CD8-positive, alpha-beta memory T cell (primary cell): ENCODE data around the gene SKIC3. TPM values are rescaled to one million over a fixed set of nuclear protein-coding genes. Genes with fewer than 3 reads are reported as not detected.
A peak's percentile ranks its signal among the peaks of the same experiment; 100 is the strongest.

Source experiments
- CTCF ChIA-PET: fragments of 350-600 bp; sonication (Branson Sonifier 250); formaldehyde crosslinking; loops from one replicate; lab custom pipeline; 2021; ENCODE audit warnings: antibody characterized with exemption; lab: Charles Lee
- POLR2A ChIA-PET: fragments of 350-600 bp; sonication (Branson Sonifier 250); formaldehyde crosslinking; loops from one replicate; lab custom pipeline; 2021; ENCODE audit warnings: antibody characterized with exemption; lab: Charles Lee
- DNase-seq, 5 donors: peaks; one replicate each; pipeline versions ENCODE4 v3.0.0 to v3.0.0-alpha.2; 2020 to 2022; ENCODE audit warnings: mixed read lengths in 1 of 5
- H3K27ac ChIP-seq: one replicate; pipeline ENCODE4 v1.7.0; 2013; ENCODE audit warnings: low read depth, mild to moderate bottlenecking, low read length, moderate library complexity
- H3K27me3 ChIP-seq: 2 replicates; pipeline ENCODE4 v1.7.0; 2013; ENCODE audit warnings: low read length, mild to moderate bottlenecking; ENCODE audit not compliant: insufficient read depth, poor library complexity, severe bottlenecking
- H3K36me3 ChIP-seq: 2 replicates; pipeline ENCODE4 v1.7.0; 2013; ENCODE audit warnings: mild to moderate bottlenecking, low read length, moderate library complexity; ENCODE audit not compliant: insufficient read depth
- H3K4me1 ChIP-seq: 2 replicates; pipeline ENCODE4 v1.7.0; 2013; ENCODE audit warnings: mild to moderate bottlenecking, low read length, moderate library complexity; ENCODE audit not compliant: insufficient read depth
- H3K4me3 ChIP-seq: 2 replicates; pipeline ENCODE4 v1.7.0; 2013; ENCODE audit warnings: mild to moderate bottlenecking, low read length
- H3K9me3 ChIP-seq: 2 replicates; pipeline ENCODE4 v1.7.0; 2013; ENCODE audit warnings: mild to moderate bottlenecking, low read length
- H3K27ac Mint-ChIP-seq, 8 donors: one replicate each; pipeline ENCODE4 v1.8.0; 2020 to 2021; ENCODE audit warnings: mixed read lengths in 8 of 8, mild to moderate bottlenecking in 6 of 8, inconsistent platforms in 3 of 8, moderate library complexity in 3 of 8
- H3K27me3 Mint-ChIP-seq, 2 donors: one replicate each; pipeline ENCODE4 v1.8.0; 2020 to 2021; ENCODE audit warnings: mixed read lengths in 2 of 2, mild to moderate bottlenecking in 1 of 2, moderate library complexity in 1 of 2
- H3K36me3 Mint-ChIP-seq, 3 donors: one replicate each; pipeline ENCODE4 v1.8.0; 2020 to 2021; ENCODE audit warnings: mixed read lengths in 3 of 3, inconsistent platforms in 1 of 3, mild to moderate bottlenecking in 1 of 3
- H3K4me1 Mint-ChIP-seq, 3 donors: one replicate each; pipeline ENCODE4 v1.8.0; 2020 to 2021; ENCODE audit warnings: mixed read lengths in 3 of 3, inconsistent platforms in 1 of 3, mild to moderate bottlenecking in 1 of 3
- H3K4me3 Mint-ChIP-seq, 7 donors: one replicate each; pipeline ENCODE4 v1.8.0; 2020 to 2021; ENCODE audit warnings: mixed read lengths in 7 of 7, mild to moderate bottlenecking in 6 of 7, moderate library complexity in 4 of 7, inconsistent platforms in 2 of 7
- H3K9me3 Mint-ChIP-seq, 5 donors: one replicate each; pipeline ENCODE4 v1.8.0; 2020 to 2022; ENCODE audit warnings: mixed read lengths in 5 of 5, mild to moderate bottlenecking in 3 of 5, moderate library complexity in 2 of 5, inconsistent platforms in 1 of 5
- polyA plus RNA-seq: library from polyadenylated mRNA; unstranded; fragments of 300-500 nt; fragmentation: Illumina TruSeq; gene quantifications from one replicate; pipeline ENCODE4 v1.2.3, GENCODE V29; 2021
- total RNA-seq, 2 experiments: library from RNA; stranded (reverse); gene quantifications; one replicate each; pipeline ENCODE4 v1.2.3, GENCODE V29; 2021

SKIC3 gene
- total and polyA plus RNA-seq, 3 experiments from 2014 or later, result 40.2 to 65.7 (median 65.2) TPM

GRCh38 chr5:95511606-95512005 is 43.2 kb downstream of the SKIC3 start:
- H3K27ac ChIP-seq, result no peak overlapping the region
- no peaks in the 10 kb centered on the region for H3K4me1 ChIP-seq
- ChIA-PET POLR2A (no interaction called here), CTCF (no interaction called here)
- no peaks in the 10 kb centered on the region for H3K9me3 ChIP-seq
- Mint-ChIP-seq H3K27me3 (peaks cover 0 to 2% of the 10 kb centered on the region in 2 donors), H3K27ac (peak overlapping the region in 1 of 8 donors; percentile 42), H3K9me3 (no peaks in the 10 kb centered on the region), H3K4me3 (no peak overlapping the region), H3K36me3 (peaks cover 15 to 88% (median 28%) of the 10 kb centered on the region in 3 donors), H3K4me1 (no peaks in the 10 kb centered on the region)
- H3K27me3 ChIP-seq, result no peaks in the 10 kb centered on the region
- no peak overlapping the region for H3K4me3 ChIP-seq
- no peak for DNase-seq
- H3K36me3 ChIP-seq, result peaks cover 24% of the 10 kb centered on the region

DNA sequence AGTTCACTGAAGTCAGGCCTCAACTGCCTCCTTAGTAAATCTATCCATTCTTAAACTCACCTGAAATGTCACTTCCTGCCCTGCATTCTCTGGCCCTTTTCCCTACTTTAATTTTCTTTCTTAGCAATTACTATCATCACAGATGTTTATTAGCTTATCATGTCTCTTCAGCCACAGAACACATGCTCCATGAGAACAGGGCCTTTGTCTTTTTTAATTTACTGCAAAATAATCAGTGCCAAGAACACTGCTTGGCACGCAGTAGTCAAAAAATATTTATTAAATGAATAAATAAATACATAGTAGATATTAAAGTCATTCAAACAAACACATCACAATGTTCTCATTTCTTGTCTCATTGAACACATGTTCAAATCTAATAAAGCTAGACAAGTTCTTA is 46.2 kb downstream of the SKIC3 start:
- no peaks in the 10 kb centered on the region for H3K9me3 ChIP-seq
- Mint-ChIP-seq H3K9me3 (no peaks in the 10 kb centered on the region), H3K4me3 (no peak overlapping the region), H3K27me3 (peaks cover 0 to 2% of the 10 kb centered on the region in 2 donors), H3K27ac (peak overlapping the region in 5 of 8 donors; percentile 10 to 65 (median 36)), H3K4me1 (no peaks in the 10 kb centered on the region), H3K36me3 (peaks cover 16 to 81% (median 31%) of the 10 kb centered on the region in 3 donors)
- H3K27me3 ChIP-seq, result no peaks in the 10 kb centered on the region
- DNase-seq, result no peak
- no peak overlapping the region for H3K4me3 ChIP-seq
- ChIA-PET POLR2A (no interaction called here), CTCF (no interaction called here)
- H3K4me1 ChIP-seq, result no peaks in the 10 kb centered on the region
- peaks cover 19% of the 10 kb centered on the region for H3K36me3 ChIP-seq
- H3K27ac ChIP-seq, result no peak overlapping the region

Other genes with a start within 250 kb of the SKIC3 start
- gene FAM81B, start 163.6 kb downstream of the SKIC3 start, total RNA-seq, result not detected
- not detected for gene FAM81B, start 163.6 kb downstream of the SKIC3 start, polyA plus RNA-seq
- gene ARSK, start 124 bp upstream of the SKIC3 start, total RNA-seq, result 1 to 10 TPM; 4.3 to 5.7 TPM
- 9.6 TPM for gene ARSK, start 124 bp upstream of the SKIC3 start, polyA plus RNA-seq
- under 1 TPM; 0.18 to 0.26 TPM for gene GPR150, start 65.1 kb upstream of the SKIC3 start, total RNA-seq
- gene GPR150, start 65.1 kb upstream of the SKIC3 start, polyA plus RNA-seq, result 2.8 TPM
- gene RFESD, start 91.8 kb upstream of the SKIC3 start, total RNA-seq, result 1 to 10 TPM; 4.2 to 5.4 TPM
- gene RFESD, start 91.8 kb upstream of the SKIC3 start, polyA plus RNA-seq, result 7.2 TPM
- not detected for gene SPATA9, start 128.0 kb upstream of the SKIC3 start, total RNA-seq
- not detected for gene SPATA9, start 128.0 kb upstream of the SKIC3 start, polyA plus RNA-seq
- under 1 TPM; 0.33 to 0.48 TPM for gene RHOBTB3, start 176.4 kb upstream of the SKIC3 start, total RNA-seq
- 2.4 TPM for gene RHOBTB3, start 176.4 kb upstream of the SKIC3 start, polyA plus RNA-seq